Fibroblast of villous mesenchyme (primary cell): ENCODE results near the gene MCF2L2. TPM values are rescaled to one million over a fixed set of nuclear protein-coding genes. Genes with fewer than 3 reads are reported as not detected.

ENCODE experiments used
- DNase-seq: peaks from one replicate; pipeline ENCODE4 v3.0.0-alpha.2; 2010; ENCODE audit warnings: low read depth
- H3K4me3 ChIP-seq: 2 replicates; pipeline ENCODE4 v1.5.1; 2011; ENCODE audit warnings: low read depth, mild to moderate bottlenecking, low read length
- CTCF ChIP-seq: IDR thresholded peaks from 2 replicates; pipeline ENCODE4 v1.5.1; 2012; ENCODE audit warnings: low read depth, mild to moderate bottlenecking, low read length; ENCODE audit not compliant: insufficient read depth
- total RNA-seq: library from RNA; depleted of rRNA; stranded (reverse); fragments of >200 nt; gene quantifications from 2 replicates; pipeline ENCODE4 v1.2.3, GENCODE V29; 2012

Gene MCF2L2
- total RNA-seq, 1 donor = 0.43 TPM

- DNase-seq = peak; percentile 27
- TF ChIP-seq CTCF = no peak
- H3K4me3 ChIP-seq = peak overlapping the region; percentile 1
Measured at GRCh38 chr3:183449391-183449790, 21.0 kb upstream of the MCF2L2 start.

- H3K4me3 ChIP-seq = peak overlapping the region; percentile 86
- TF ChIP-seq CTCF = no peak
- no peak for DNase-seq
Measured at GRCh38 chr3:183448369-183449128, 20.1 kb upstream of the MCF2L2 start.

GRCh38 chr3:183447206-183448001 is 19.0 kb upstream of the MCF2L2 start:
- peak; percentile 4 for TF ChIP-seq CTCF
- peak; percentile 75 for DNase-seq
- H3K4me3 ChIP-seq = peak overlapping the region; percentile 86

- DNase-seq = no peak
- peak overlapping the region; percentile 86 for H3K4me3 ChIP-seq
- no peak for TF ChIP-seq CTCF
Measured at GRCh38 chr3:183446838-183447205, 18.4 kb upstream of the MCF2L2 start.

- no peak overlapping the region for H3K4me3 ChIP-seq
- no peak for DNase-seq
- no peak for TF ChIP-seq CTCF
Measured at GRCh38 chr3:183444748-183445147, 16.3 kb upstream of the MCF2L2 start.

GRCh38 chr3:183443395-183444385 is 15.3 kb upstream of the MCF2L2 start:
- no peak for DNase-seq
- no peak for TF ChIP-seq CTCF
- no peak overlapping the region for H3K4me3 ChIP-seq
